Suprapubic skin (tissue), 4 donors: ENCODE measurements around the gene CD1B.

Source experiments
- CTCF ChIP-seq, 2 donors: fragments of 200-600 bp in 1 of 2; fragments of 450-650 bp in 1 of 2; sonication (generic) in 1 of 2; IDR thresholded peaks; one replicate each; pipeline ENCODE4 v1.5.1; 2016 to 2019; ENCODE audit warnings: antibody characterized with exemption in 2 of 2, mild to moderate bottlenecking in 1 of 2, moderate library complexity in 1 of 2
- EP300 ChIP-seq: sonication (generic); formaldehyde crosslinking; IDR thresholded peaks from one replicate; pipeline ENCODE4 v1.6.1; 2017; ENCODE audit warnings: antibody characterized with exemption
- POLR2A ChIP-seq, 2 donors: fragments of 450-650 bp; IDR thresholded peaks; one replicate each; pipeline ENCODE4 v1.6.1; 2017; ENCODE audit warnings: antibody characterized with exemption in 2 of 2, mild to moderate bottlenecking in 2 of 2, moderate library complexity in 2 of 2
- POLR2AphosphoS5 ChIP-seq, 3 donors: sonication (generic); formaldehyde crosslinking; IDR thresholded peaks; one replicate each; pipeline ENCODE4 v1.6.1; 2017; ENCODE audit warnings: antibody characterized with exemption in 3 of 3

GRCh38 chr1:158356616-158357015 is 25.3 kb upstream of the CD1B start:
- no peak for TF ChIP-seq CTCF (IDR thresholded peaks at IDR 0.05)
- no peak for TF ChIP-seq POLR2AphosphoS5 (IDR thresholded peaks at IDR 0.05)
- TF ChIP-seq POLR2A (IDR thresholded peaks at IDR 0.05), result no peak
- no peak for TF ChIP-seq EP300
